Adrenal gland (tissue), 5 donors: ENCODE measurements around the gene CPOX.

Source experiments
- CTCF ChIP-seq, 6 experiments: fragments of 450-650 bp in 4 of 6; fragments of 200-600 bp in 2 of 6; sonication (generic) in 1 of 6; IDR thresholded peaks; 1 replicate in 5 of 6; 2 replicates in 1 of 6; pipeline versions ENCODE4 v1.5.1 to v1.8.0; 2016 to 2021; ENCODE audit warnings: antibody characterized with exemption in 6 of 6, mild to moderate bottlenecking in 2 of 6, moderate library complexity in 1 of 6
- POLR2A ChIP-seq, 2 donors: fragments of 450-650 bp; IDR thresholded peaks; one replicate each; pipeline ENCODE4 v1.6.1; 2017; ENCODE audit warnings: antibody characterized with exemption in 2 of 2, mild to moderate bottlenecking in 2 of 2, moderate library complexity in 1 of 2
- donor health status: DM: no; HTN: no; CAD: no.

GRCh38 chr3:98612587-98612986, 19.2 kb upstream of the CPOX start:
- TF ChIP-seq CTCF (IDR thresholded peaks at IDR 0.05) (no peak), POLR2A (IDR thresholded peaks at IDR 0.05) (no peak)
